Measurements from ENCODE around the gene GPC5. TPM values are rescaled to one million over a fixed set of nuclear protein-coding genes. Genes with fewer than 3 reads are reported as not detected.

The GPC5 gene
- polyA plus RNA-seq, 3 donors = 0.04 to 1.0 TPM; not detected in 1

DNA sequence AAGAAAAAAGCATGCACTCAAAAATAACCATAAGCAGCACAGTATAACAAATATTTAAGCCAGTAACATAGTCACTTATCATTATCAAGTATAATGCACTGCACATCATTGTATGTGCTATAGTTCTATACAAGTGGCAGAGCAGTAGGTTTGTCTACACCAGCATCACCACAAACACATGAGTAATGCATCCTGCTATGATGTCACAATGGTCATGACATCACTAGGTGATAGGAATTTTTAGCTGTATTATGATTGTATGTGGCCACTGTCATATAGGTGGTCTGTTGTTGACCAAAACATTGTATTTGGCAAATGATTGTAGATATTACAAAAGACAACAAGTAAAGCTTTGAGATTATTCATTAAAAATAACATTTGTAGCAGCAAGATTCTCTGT, 967.5 kb downstream of the GPC5 start:
- no peak overlapping the region for H3K27ac ChIP-seq (ENCODE audit: low read depth, low read length)

DNA sequence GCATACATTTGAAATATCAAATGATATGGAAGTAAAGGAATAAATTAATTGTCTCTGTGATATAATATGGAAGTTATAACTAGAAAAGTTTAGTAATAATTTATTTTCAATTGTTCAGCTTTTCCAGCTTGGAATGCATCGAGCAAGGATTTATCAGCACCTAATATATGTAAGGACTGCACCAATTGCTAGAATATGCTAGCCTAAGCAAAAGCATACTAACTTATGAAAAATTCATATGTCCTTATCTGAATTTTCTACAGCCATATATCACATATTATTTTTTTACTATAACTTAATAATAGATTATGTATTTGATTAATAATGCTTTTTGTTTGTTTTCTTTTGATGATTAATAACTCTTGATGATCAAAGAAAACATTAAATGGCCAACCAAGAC, 979.0 kb downstream of the GPC5 start:
- H3K27ac ChIP-seq (ENCODE audit: low read depth, low read length) = no peak overlapping the region
- 82 to 100% (median 93%) methylated on average over 1 of the region's 1 CpG for WGBS, 3 donors

DNA sequence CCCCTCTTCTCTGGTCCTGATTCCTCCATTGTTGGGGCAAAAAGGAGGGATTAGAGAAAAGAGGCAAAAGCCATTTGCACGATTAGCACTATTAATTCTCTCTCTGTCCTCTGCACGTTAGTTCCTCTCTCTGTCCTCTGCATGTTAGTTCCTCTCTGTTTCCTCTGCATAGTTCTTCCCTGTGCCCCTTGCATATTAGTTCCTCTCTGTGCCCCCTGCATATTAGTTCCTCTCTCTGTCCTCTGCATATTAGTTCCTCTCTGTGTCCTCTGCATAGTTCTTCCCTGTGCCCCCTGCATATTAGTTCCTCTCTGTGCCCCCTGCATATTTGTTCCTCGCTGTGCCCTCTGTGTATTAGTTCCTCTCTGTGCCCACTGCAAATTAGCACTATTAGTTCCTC, 981.0 kb downstream of the GPC5 start:
- 49 to 70% (median 68%) methylated on average over 3 of the region's 3 CpGs for WGBS, 3 donors
- no peak overlapping the region for H3K27ac ChIP-seq (ENCODE audit: low read depth, low read length)

DNA sequence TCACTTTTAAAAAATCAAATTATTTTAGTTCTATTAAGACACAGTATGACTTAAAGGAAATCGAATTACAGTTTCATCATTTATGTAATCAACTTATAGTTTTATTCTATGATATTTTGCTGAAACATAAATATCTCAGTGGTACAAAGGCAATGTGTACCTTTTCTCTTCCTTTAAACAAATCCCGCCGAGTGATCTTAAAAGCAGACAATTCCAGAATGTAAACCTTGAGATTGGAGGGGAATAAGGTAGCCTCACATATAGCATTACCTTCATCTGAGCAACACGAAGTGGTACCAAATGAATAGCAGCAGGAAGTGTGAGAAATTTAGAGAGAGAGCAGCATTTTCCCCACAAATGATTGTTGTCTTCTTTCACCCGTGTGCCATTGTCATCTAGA, 986.0 kb downstream of the GPC5 start:
- H3K27ac ChIP-seq (ENCODE audit: low read depth, low read length) = no peak overlapping the region
- WGBS, 3 donors = 70 to 74% (median 72%) methylated on average over 5 of the region's 5 CpGs

DNA sequence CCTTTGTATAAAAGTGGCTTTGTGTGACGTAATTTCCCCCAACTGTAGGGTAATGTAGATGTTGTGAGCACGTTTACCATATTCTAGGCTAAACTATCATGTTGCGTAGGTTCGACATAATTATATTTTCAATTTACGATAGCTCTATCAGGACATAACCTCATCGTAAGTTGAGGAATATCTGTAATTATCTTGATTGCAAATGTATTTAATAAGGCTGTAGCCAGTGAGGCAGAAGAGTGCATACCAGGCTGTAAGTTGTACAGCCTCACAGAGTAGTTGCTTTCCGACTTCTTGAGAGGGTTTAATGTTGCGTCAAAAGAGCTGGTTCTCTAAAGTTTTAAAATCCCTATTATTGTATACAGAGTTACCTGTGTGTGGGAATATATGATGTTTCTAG, 988.8 kb downstream of the GPC5 start:
- WGBS, 3 donors = 80 to 87% (median 87%) methylated on average over 8 of the region's 8 CpGs
- H3K27ac ChIP-seq (ENCODE audit: low read depth, low read length) = no peak overlapping the region

DNA sequence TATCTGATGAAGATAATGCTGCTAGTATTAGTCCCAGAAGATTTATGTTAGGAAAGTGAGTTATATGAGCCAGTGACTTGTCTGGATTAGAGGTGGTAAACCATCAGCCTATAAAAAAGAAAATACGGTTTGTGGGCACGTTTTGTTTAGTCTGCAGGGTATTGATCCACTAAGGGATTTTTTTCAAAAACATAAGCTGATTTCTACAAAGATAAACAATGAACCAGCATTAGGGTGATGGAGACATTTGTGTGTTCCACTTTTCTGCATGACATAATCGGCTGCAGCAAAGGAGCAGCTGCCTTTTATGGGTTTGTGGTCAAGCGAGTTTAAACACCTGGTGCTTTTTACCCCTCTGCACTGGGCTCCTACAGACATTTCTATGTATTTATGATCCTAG, 991.8 kb downstream of the GPC5 start:
- 57 to 71% (median 63%) methylated on average over 4 of the region's 4 CpGs for WGBS, 3 donors
- H3K27ac ChIP-seq (ENCODE audit: low read depth, low read length) = no peak overlapping the region

DNA sequence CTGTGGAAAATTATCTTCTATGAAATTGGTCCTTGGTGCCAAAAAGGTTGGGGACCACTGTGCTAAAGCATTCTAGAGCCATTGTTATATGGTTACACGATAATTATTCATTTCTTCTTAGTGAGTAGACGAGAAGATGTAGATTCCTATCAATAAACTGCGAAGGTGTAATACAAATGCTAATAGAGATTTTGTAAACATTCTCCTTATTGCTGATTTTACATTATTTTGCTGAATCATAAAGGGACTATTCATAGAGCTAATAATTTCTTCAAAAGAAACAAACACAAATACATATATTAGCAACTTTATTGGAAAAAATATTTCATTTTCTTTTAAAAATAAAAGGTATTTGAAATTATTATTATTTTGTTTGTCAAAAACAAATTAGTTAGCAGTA, 1005.2 kb downstream of the GPC5 start:
- WGBS, 3 donors = 85 to 93% (median 88%) methylated on average over 3 of the region's 3 CpGs
- H3K27ac ChIP-seq (ENCODE audit: low read depth, low read length) = no peak overlapping the region

DNA sequence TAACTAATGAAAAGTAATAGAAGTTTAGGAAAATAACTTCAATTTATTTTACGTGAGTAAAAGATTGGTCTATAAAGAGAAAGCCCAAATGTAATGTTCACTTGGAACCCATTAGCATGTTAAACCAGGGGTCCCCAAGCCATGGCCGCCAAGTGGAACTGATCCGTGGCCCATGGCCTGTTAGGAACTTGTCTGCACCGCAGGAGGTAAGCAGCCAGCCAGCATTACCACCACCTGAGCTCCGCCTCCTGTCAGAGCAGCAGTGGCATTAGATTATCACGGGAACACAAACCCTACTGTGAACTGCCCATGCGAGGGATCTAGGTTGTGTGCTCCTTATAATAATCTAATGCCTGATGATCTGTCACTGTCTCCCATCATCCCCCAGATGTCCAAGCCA, 1009.4 kb downstream of the GPC5 start:
- 86 to 88% (median 87%) methylated on average over 7 of the region's 7 CpGs for WGBS, 3 donors
- H3K27ac ChIP-seq (ENCODE audit: low read depth, low read length) = no peak overlapping the region

DNA sequence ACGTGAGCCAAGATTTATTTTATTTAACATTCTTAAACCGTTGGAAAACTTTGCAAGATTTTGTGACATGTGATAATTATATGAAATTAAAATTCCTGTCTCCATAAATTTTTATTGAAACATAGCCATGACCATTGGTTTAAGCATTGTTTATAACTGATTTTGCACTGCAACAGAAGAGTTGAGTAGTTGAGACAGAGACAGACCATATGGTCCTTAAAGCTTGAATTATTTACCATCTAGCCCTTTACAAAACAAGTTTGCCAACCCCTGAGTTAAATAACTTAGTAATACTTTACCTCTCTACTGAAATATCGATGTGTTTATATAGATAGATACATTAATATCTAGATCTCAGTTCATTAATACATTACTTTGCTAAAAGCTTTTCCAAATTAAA, 1014.1 kb downstream of the GPC5 start:
- no peak overlapping the region for H3K27ac ChIP-seq (ENCODE audit: low read depth, low read length)
- WGBS, 3 donors = 73 to 79% (median 78%) methylated on average over 3 of the region's 3 CpGs

DNA sequence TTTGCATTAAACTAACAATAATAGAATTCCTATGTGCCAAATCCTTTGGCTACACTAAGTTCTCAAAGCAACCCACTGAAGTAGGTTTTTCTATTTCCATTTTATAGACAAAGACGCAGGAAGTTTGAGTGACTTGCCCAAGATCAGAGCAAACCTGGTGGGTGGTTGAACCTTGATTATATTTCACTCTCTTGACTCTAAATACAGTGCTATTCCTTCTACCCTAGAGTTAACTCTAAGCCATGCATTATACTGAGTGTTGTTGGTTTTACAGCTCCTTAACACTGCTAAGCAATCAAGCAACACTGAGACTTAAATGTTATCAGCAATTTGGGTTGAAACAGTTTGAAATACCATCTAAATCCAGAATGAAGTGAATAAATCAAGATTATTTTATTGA, 1014.6 kb downstream of the GPC5 start:
- WGBS, 3 donors = 62 to 81% (median 73%) methylated on average over 1 of the region's 1 CpG
- H3K27ac ChIP-seq (ENCODE audit: low read depth, low read length) = no peak overlapping the region

DNA sequence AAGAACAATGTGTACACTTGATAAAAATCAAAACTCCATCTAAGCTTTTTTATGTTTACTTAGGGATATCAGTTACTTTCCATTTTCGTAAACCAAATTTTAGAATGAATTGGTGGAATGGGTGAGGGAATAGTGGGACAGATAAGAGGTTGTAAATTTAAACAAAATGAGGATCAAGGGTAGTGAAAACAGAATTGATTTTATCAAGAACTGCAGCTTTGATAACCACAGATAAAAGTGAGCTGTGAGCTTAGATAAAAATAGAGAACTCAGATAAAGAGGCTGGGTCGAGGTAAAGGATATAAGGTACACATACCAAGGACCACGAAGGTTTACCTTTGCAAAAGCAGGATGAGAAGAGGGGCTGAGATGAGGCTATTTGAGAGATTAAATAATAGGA, 1015.0 kb downstream of the GPC5 start:
- no peak overlapping the region for H3K27ac ChIP-seq (ENCODE audit: low read depth, low read length)
- WGBS, 3 donors = 45 to 71% (median 56%) methylated on average over 3 of the region's 3 CpGs

DNA sequence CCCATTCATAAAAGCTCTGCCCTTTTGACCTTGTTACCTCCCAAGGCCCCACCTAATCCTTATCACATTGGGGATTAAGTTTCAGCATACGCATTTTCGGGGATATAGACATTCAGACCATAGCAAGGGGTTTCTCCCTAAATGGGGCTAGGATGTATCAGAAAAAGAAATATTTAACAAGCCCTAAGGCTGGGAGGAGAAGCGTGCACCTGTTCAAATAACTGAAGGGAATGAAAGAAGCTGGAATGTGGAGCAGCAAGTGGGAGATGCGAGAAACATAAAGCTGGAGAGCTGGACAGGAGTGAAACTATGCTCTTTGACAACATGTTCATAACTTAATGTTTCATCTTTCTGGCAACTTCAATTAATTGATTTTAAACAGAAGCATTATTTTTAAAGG, 1016.4 kb downstream of the GPC5 start:
- WGBS, 3 donors = 76 to 92% (median 82%) methylated on average over 4 of the region's 4 CpGs

DNA sequence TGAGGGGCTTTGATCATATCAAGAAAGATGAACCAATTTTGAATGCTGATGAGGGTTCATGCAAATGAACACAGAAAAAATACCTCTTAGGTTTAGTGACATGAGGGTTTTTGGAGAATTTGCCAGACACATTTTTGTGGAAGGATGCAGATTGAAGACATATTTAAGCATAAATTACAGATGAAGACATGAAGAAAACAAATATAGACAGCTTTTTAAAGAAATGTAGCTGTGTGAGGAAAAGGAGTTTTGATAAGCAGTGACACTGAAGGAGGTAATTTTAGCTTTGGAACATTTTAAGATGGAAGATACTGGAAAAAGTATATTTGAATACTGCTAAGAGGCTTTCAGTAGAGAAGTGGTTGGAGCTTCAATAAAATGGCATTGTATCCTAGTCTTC, 1017.4 kb downstream of the GPC5 start:
- H3K27ac ChIP-seq (ENCODE audit: low read depth, low read length) = no peak overlapping the region

More for the DNA sequence above, 1016.4 kb downstream of the GPC5 start:
- no peak overlapping the region for H3K27ac ChIP-seq (ENCODE audit: low read depth, low read length)

DNA sequence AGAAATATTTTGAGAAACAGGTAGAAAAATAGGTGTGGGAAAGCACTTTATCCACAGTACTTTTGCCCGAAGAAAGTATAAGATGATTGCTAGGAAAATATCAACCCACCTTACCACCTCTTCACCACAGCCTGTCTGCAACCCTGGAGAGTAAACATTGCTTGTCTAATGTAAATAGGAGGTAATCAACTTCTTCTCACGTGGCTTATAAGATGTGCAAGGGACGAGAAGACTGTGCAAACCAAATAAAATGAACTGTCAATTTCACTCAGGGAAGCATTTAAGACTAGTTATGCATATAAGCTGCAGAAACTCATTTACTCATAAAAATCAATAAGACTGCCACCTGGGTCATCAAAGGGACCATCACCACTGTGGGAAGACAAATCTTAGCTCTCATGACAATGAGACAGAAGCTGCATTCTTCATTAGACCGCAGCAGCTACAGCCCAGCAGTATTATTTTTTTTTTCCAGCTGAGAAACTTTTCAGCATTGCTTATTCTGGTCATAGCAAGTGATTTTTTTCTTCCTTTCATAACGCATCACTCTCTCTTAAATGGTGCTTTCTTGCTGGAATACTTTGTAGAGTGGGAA, 1020.5 kb downstream of the GPC5 start:
- WGBS, 3 donors = 26 to 53% (median 53%) methylated on average over 5 of the region's 5 CpGs

DNA sequence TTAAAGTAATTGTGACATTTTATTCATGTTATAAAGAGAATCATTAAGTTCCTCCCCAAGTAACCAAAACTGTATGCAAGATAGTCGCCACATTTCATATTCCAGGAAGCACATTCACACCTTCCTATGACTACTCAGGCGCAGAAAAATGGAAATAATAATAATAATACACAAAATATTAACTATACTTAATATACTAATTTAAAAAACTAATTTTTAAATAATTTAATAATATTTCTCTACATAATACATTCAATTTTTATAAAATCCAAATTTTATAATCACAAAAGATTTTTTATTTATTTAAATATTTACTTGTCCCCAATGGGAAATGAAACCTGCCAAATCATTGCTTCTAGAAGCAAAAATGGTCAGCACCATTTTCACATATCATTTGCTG, 1030.8 kb downstream of the GPC5 start:
- no peak overlapping the region for H3K27ac ChIP-seq (ENCODE audit: low read depth, low read length)
- 88 to 92% (median 89%) methylated on average over 2 of the region's 2 CpGs for WGBS, 3 donors

More for the DNA sequence above, 1020.5 kb downstream of the GPC5 start:
- H3K27ac ChIP-seq (ENCODE audit: low read depth, low read length) = no peak overlapping the region

DNA sequence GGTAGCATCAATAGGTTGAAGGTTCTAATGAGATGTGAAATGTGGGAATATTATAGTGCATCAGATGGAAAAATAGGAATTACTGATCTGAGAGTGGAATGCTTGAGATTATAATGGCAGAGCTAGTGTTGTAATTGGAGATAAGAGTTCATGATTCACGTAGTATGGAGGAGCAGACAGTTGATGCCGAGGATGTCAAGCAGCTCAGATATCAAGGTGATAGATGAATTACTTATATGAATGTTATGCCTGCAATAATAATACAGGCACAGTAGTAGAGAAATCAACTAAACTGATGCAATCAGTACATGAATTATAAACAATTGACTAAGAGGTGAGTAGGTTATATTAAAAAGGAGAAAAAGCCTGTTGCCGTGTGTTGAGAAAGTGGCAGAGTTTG, 1035.0 kb downstream of the GPC5 start:
- no peak overlapping the region for H3K27ac ChIP-seq (ENCODE audit: low read depth, low read length)
- 55 to 71% (median 57%) methylated on average over 3 of the region's 3 CpGs for WGBS, 3 donors

DNA sequence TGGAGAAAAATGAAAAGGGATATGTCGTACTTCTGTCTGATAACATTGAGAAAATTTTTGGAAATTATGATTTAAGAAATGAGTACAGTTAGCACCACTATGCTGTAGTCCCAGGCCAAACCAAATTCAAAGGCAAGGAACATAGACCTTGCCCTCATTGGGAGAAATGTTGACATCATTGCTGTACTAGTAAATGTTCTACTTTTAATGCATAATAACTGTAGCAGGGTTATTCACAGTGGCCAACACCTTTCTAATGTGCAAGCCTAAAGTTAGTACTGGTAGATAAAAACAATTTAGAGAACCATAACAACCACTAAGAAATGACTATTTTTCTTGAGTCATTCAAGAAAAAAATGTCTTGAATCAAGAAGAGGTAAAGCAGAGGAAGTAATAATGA, 1035.5 kb downstream of the GPC5 start:
- 84 to 100% (median 87%) methylated on average over 1 of the region's 1 CpG for WGBS, 3 donors
- no peak overlapping the region for H3K27ac ChIP-seq (ENCODE audit: low read depth, low read length)

DNA sequence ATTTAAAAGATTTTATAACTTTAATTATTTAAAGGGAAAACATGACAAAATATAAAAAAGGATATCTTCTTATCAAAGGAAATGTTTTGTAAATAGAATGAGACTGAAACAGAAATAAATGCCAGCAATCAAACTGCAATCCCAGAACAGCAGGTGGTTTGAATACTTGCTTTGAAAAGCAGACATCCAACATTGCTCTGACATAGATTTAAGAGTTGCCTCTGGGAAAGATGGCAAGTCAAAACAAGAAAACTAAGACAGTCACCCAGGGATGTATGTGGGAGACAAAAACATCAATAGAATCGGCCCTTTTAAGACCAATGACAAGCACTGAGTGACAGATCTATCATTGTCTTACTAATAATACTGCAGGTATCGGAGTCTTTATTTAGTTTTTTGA, 1038.5 kb downstream of the GPC5 start:
- WGBS, 3 donors = 77 to 81% (median 78%) methylated on average over 2 of the region's 2 CpGs

DNA sequence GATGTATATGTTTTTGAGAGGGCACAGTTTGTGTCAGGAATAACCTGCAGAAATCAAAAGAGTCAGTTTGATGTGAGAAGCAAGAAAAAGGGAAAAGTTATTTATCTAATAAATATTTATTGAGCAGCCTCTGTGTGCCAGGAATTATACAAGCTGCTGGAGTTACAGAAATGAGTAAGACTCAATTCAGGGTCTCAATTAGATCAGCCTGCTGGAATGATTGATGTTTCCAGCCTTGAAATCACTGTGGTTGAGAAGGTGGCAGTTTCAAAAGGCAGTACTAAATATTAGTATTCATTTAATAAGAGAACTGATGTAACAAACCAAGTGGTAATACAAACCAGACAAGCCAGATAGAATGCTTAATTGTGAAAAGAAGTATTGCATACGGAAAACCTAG, 1045.8 kb downstream of the GPC5 start:
- 73 to 77% (median 75%) methylated on average over 1 of the region's 1 CpG for WGBS, 3 donors
- H3K27ac ChIP-seq (ENCODE audit: low read depth, low read length) = no peak overlapping the region

More for the DNA sequence above, 1038.5 kb downstream of the GPC5 start:
- H3K27ac ChIP-seq (ENCODE audit: low read depth, low read length) = no peak overlapping the region

DNA sequence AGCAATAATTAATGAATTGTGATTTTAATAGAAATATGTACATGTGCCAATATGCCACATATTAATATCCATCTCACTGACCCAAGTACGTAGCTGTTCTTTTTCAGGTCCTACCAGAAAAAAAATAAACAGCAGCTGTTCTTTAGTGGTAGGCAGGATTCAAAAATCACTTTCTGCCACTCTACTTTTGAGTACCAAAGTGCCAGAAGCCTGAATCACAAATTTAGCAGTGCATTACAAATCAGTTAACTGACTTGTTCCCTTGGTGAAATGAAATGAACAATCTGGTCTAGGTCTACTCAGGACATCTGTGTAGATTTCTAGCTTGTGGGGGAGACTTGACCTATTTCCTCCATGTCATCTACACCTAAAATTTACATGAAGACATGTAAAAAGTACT, 1052.6 kb downstream of the GPC5 start:
- H3K27ac ChIP-seq (ENCODE audit: low read depth, low read length) = no peak overlapping the region
- 84 to 87% (median 85%) methylated on average over 1 of the region's 1 CpG for WGBS, 3 donors

DNA sequence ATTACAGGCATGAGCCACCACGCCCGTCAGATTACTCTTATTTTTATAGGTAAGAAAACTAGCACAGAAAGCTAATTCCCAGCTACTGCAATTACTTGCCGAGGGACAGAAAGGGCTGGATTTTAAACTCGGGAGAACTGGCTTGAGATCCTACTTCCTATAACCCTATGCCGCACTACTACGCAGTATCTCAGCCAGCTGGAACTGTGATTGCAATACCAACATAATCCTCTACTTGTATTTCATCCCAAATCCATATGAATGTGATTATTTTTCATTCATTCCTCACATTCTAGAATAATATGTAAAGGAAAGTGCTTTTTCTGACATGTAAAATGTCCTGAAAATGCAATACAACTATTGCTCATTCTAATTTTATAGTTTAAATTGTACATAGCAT, 1054.4 kb downstream of the GPC5 start:
- WGBS, 3 donors = 90 to 95% (median 94%) methylated on average over 6 of the region's 6 CpGs

More for the DNA sequence above, 1054.4 kb downstream of the GPC5 start:
- no peak overlapping the region for H3K27ac ChIP-seq (ENCODE audit: low read depth, low read length)
